ENCODE data around the gene TCTN1.
"Not testable (repeated sequence)": the region's sequence is repeated elsewhere in the genome, so short reads cannot be mapped to it uniquely, and the experiment has no call there.

Gene TCTN1

GRCh38 chr12:110590059-110590458 is 23.9 kb upstream of the TCTN1 start:
- CTCF ChIA-PET: interaction anchor here (1.2 to 8.0 kb wide), 9 partner anchors 11 to 140 kb away, joined by 3 to 74 read pairs (median 4); partner anchors contain the start of genes ARPC3 and TCTN1
- POLR2A ChIA-PET: no interaction called here
- no peak for TF ChIP-seq CTCF (IDR thresholded peaks at IDR 0.05; ENCODE audit: control extremely low read depth, extremely low read depth, low read depth, missing control alignments)
- DNase-seq (ENCODE audit: extremely low spot score): no peak

- peak; percentile 72 for DNase-seq (ENCODE audit: extremely low spot score)
- no peak for TF ChIP-seq CTCF (IDR thresholded peaks at IDR 0.05; ENCODE audit: control extremely low read depth, extremely low read depth, low read depth, missing control alignments)
- CTCF ChIA-PET: interaction anchor here (1.2 to 8.0 kb wide), 9 partner anchors 11 to 141 kb away, joined by 3 to 74 read pairs (median 3); partner anchors contain the start of genes ARPC3 and TCTN1
- POLR2A ChIA-PET: no interaction called here
Measured at GRCh38 chr12:110590806-110591326, 23.1 kb upstream of the TCTN1 start.

- ChIA-PET CTCF (interaction anchor here (1.0 to 8.0 kb wide), 8 partner anchors 10 to 142 kb away, joined by 3 to 74 read pairs (median 3); partner anchors contain the start of genes ARPC3 and FAM216A), POLR2A (no interaction called here)
- DNase-seq (ENCODE audit: extremely low spot score): no peak
- TF ChIP-seq CTCF (IDR thresholded peaks at IDR 0.05; ENCODE audit: control extremely low read depth, extremely low read depth, low read depth, missing control alignments): no peak
Measured at GRCh38 chr12:110591451-110592051, 22.4 kb upstream of the TCTN1 start.

GRCh38 chr12:110592078-110592477 is 21.9 kb upstream of the TCTN1 start:
- ChIA-PET POLR2A (no interaction called here), CTCF (interaction anchor here (1.0 to 8.0 kb wide), 4 partner anchors 10 to 124 kb away, joined by 3 to 74 read pairs (median 3); partner anchors contain the start of gene FAM216A)
- no peak for TF ChIP-seq CTCF (IDR thresholded peaks at IDR 0.05; ENCODE audit: control extremely low read depth, extremely low read depth, low read depth, missing control alignments)
- no peak for DNase-seq (ENCODE audit: extremely low spot score)

- DNase-seq (ENCODE audit: extremely low spot score): not testable (repeated sequence)
- ChIA-PET POLR2A (interaction anchor here (0.6 kb wide), 1 partner anchor 109 kb away, joined by 3 read pairs; no protein-coding TSS in a partner anchor), CTCF (interaction anchor here (0.8 to 8.0 kb wide), 6 partner anchors 9 to 143 kb away, joined by 3 to 74 read pairs (median 3); partner anchors contain the start of genes ARPC3, FAM216A and GPN3)
Measured at GRCh38 chr12:110592919-110593318, 21.0 kb upstream of the TCTN1 start.

GRCh38 chr12:110597885-110598284 is 16.0 kb upstream of the TCTN1 start:
- no peak for TF ChIP-seq CTCF (IDR thresholded peaks at IDR 0.05; ENCODE audit: control extremely low read depth, extremely low read depth, low read depth, missing control alignments)
- CTCF ChIA-PET: interaction anchor here (1.7 to 9.4 kb wide), 5 partner anchors 13 to 144 kb away, joined by 5 to 176 read pairs (median 71); partner anchors contain the start of genes ARPC3, FAM216A and GPN3
- POLR2A ChIA-PET: interaction anchor here (0.6 kb wide), 1 partner anchor 8 kb away, joined by 5 read pairs; no protein-coding TSS in a partner anchor

GRCh38 chr12:110599334-110599733 is 14.6 kb upstream of the TCTN1 start:
- DNase-seq (ENCODE audit: extremely low spot score): no peak
- no peak for TF ChIP-seq CTCF (IDR thresholded peaks at IDR 0.05; ENCODE audit: control extremely low read depth, extremely low read depth, low read depth, missing control alignments)
- POLR2A ChIA-PET: interaction anchor here (0.6 kb wide), 1 partner anchor 125 kb away, joined by 3 read pairs; no protein-coding TSS in a partner anchor
- CTCF ChIA-PET: interaction anchor here (1.2 to 9.4 kb wide), 13 partner anchors 8 to 172 kb away, joined by 3 to 176 read pairs (median 39); partner anchors contain the start of genes ARPC3, FAM216A, GPN3 and RAD9B

More at GRCh38 chr12:110597885-110598284, 16.0 kb upstream of the TCTN1 start:
- DNase-seq (ENCODE audit: extremely low spot score): no peak
